BLaER1 (cell line): ENCODE data around the gene SCARB1.

Experiments used
- H3K27ac ChIP-seq: shearing (Covaris generic); formaldehyde crosslinking; 2 replicates; pipeline ENCODE4 v1.8.1; 2022
- H3K27me3 ChIP-seq: shearing (Covaris generic); formaldehyde crosslinking; 2 replicates; pipeline ENCODE4 v1.8.1; 2022
- H3K36me3 ChIP-seq: shearing (Covaris generic); formaldehyde crosslinking; 2 replicates; pipeline ENCODE4 v1.8.1; 2022
- H3K4me1 ChIP-seq: shearing (Covaris generic); formaldehyde crosslinking; 2 replicates; pipeline ENCODE4 v1.8.1; 2022
- H3K4me2 ChIP-seq: shearing (Covaris generic); formaldehyde crosslinking; 2 replicates; pipeline ENCODE4 v1.8.1; 2022
- H3K4me3 ChIP-seq: shearing (Covaris generic); formaldehyde crosslinking; 2 replicates; pipeline ENCODE4 v1.8.1; 2022
- H3K9ac ChIP-seq: shearing (Covaris generic); formaldehyde crosslinking; 2 replicates; pipeline ENCODE4 v1.8.1; 2022
- H3K9me3 ChIP-seq: shearing (Covaris generic); formaldehyde crosslinking; 2 replicates; pipeline ENCODE4 v1.8.1; 2022
- H4K20me1 ChIP-seq: shearing (Covaris generic); formaldehyde crosslinking; 2 replicates; pipeline ENCODE4 v1.8.1; 2022
- Cebpa-rat ChIP-seq: shearing (Covaris generic); IDR thresholded peaks from 2 replicates; pipeline ENCODE4 v1.8.1; 2022

The SCARB1 gene

DNA sequence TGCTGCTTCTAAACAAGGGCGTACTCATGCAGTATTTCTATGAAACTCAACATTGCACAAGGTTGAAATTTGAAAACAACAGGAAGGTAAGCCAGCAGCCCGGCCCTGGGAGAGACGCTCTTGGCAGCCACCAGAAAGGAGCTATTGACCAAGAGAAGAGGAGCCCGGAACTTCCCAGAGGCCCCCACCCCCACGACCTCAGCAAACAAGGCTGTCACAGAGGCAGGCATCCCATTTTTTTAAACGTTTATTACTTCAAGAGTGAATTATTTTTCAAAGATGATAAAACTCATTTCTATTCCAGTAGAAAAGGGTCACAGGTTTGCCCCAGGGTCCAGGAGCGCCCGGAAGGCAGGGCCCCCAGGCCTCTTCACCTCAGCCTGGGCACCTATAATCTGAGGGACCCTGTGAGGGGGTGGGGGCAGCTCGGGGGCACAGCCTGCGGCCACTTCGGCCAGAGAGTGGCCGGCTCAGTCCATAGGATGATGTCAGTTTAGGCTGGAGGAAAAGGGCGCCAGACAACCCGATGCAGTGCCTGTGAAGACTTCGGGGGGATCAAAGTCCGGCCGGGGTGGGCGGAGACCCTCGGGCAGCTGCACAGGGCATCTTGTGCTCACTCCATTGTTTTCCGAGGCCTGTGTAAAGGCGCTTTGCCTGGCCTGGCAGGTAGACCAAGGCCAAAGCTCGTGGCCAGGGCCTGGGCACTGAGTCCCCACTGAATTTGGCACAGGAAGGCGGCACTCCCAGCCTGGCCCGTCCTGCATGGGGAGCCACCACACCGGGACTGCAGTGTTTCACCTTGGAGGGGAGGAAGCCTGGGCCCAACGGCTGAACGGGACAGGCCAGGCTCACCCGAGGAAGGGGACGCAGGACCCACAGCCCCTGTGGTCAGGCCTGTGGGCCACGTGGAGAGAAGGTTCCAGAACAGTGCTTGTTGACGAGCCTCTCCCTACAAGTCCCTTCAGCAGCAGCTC lies 86.0 kb downstream of the SCARB1 start:
- H3K36me3 ChIP-seq: peaks cover 48% of the 10 kb centered on the region
- H3K4me2 ChIP-seq: no peak overlapping the region
- H3K4me3 ChIP-seq: no peak overlapping the region
- H3K4me1 ChIP-seq: peaks cover 61% of the 10 kb centered on the region
- no peak for TF ChIP-seq Cebpa-rat
- H3K27ac ChIP-seq: no peak overlapping the region
- no peak overlapping the region for H3K9ac ChIP-seq
- H3K27me3 ChIP-seq: no peaks in the 10 kb centered on the region
- H4K20me1 ChIP-seq: 0 out of 2 replicates have a peak, but pooled peaks cover 2% of the 10 kb centered on the region
- no peaks in the 10 kb centered on the region for H3K9me3 ChIP-seq

- peaks cover 58% of the 10 kb centered on the region for H3K4me1 ChIP-seq
- no peak overlapping the region; the same call in 1 of the 2 replicates for H3K27ac ChIP-seq
These were observed 87.5 kb downstream of the SCARB1 start for GRCh38 chr12:124776125-124776513.

DNA sequence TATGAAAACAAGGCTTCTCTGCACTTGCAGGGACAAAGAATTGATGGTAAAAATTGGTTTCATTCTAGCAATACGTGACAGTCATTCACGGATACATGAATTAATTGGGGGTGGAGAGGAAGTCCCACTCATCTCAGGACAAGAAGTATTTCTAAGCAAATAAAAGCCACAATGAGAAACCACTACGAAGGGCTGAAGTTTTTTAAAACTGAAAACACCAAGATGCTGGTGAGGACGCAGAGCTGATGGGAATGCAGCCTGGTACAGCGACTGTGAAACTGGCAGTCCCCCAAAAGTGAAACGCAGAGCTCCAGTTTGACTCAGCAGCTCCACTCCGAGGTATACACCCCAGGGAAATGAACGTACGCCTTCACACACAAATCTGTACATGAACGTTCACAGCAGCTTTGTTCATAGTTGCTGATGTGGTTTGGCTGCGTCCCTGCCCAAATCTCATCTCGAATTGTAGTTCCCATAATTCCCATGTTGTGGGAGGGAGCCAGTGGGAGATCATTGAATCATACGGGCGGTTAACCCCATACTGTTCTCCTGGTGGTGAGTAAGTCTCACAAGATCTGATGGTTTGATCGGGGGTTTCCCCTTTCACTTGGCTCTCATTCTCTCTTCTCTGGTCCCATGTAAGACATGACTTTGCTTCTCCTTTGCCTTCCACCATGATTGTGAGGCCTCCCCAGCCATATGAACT lies 89.0 kb downstream of the SCARB1 start:
- no peaks in the 10 kb centered on the region for H3K9me3 ChIP-seq
- peaks cover 17% of the 10 kb centered on the region for H3K36me3 ChIP-seq
- no peaks in the 10 kb centered on the region for H3K27me3 ChIP-seq
- no peak overlapping the region for H3K4me3 ChIP-seq
- H3K4me2 ChIP-seq: peak overlapping the region; percentile 65
- peaks cover 60% of the 10 kb centered on the region for H3K4me1 ChIP-seq
- H4K20me1 ChIP-seq: no peaks in the 10 kb centered on the region
- H3K27ac ChIP-seq: 0 out of 2 replicates have a peak overlapping the region, but pooled peaks have one; percentile 29
- no peak for TF ChIP-seq Cebpa-rat
- 0 out of 2 replicates have a peak overlapping the region, but pooled peaks have one; percentile 32 for H3K9ac ChIP-seq

More at GRCh38 chr12:124776125-124776513, 87.5 kb downstream of the SCARB1 start:
- peaks cover 32% of the 10 kb centered on the region for H3K36me3 ChIP-seq
- no peaks in the 10 kb centered on the region for H3K9me3 ChIP-seq
- no peak overlapping the region for H3K9ac ChIP-seq
- no peak overlapping the region for H3K4me3 ChIP-seq
- no peaks in the 10 kb centered on the region for H3K27me3 ChIP-seq
- no peaks in the 10 kb centered on the region for H4K20me1 ChIP-seq
- no peak for TF ChIP-seq Cebpa-rat
- H3K4me2 ChIP-seq: no peak overlapping the region

DNA sequence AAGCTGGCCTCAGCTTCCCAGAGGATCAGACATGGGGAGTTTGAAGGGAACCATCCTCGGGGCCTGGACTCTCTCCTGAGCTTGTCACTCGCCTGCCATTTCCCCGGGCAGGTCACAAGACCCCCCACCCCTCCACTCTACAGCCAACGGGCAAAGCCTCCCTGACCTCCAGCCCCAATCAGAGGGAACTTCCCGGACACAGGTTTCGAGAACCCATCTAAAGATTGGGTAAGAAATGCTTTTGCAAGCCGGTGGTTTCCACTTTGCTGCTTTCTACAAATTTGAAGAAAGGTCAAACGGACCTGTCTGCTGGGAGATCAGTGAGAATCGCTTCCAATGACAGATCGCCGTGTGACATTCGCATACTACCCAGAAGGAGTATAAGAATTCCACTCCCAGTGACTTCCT lies 89.6 kb downstream of the SCARB1 start:
- Histone ChIP-seq H3K9ac (no peak overlapping the region), H3K4me2 (peak overlapping the region; percentile 65), H3K4me1 (peaks cover 61% of the 10 kb centered on the region), H3K36me3 (peaks cover 12% of the 10 kb centered on the region), H3K27ac (no peak overlapping the region), H4K20me1 (no peaks in the 10 kb centered on the region), H3K9me3 (no peaks in the 10 kb centered on the region), H3K4me3 (no peak overlapping the region), H3K27me3 (no peaks in the 10 kb centered on the region)
- TF ChIP-seq Cebpa-rat: no peak

DNA sequence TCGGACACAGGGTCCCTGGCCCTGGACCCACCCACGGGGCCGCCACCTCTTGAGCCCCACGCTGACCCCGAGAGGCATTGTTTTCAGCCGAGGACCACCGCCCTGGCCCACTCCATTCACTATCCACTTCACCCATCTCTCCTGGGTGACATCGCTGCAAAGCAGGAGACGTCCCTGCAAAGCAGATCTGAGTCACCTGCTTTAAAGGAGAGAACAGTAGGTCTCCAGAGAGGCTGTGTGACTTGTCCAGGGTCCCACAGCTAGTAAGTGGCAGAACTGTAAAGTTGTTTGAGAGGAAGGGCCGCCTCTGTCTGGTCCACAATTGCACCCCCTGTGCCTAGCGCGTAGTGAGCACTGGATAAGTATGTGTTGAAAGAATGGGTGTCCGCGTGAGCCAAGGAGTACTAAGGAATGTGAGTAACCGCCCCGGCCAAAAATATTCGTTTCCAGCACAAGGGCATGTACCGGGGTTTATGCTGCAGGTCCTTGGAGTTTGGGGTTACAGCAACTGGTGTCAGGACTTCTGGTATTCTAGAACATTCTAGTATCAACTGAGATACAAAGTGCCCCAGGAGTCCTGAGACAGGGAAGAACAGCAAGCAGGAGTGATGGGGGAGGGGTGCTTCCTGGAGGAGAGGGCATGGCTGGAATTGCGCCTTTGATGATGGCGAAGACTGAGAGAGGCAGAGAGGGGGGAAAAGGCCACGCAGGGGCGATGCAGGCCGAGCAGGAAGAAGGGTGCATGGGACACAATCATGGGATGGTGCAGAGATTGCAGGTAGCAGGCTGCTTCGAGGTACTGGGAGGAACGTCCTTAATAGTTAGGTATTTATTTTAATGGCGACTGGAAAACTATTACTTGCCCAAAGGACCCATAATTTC lies 91.1 kb downstream of the SCARB1 start:
- H3K4me1 ChIP-seq: peaks cover 74% of the 10 kb centered on the region
- H3K27ac ChIP-seq: no peak overlapping the region

DNA sequence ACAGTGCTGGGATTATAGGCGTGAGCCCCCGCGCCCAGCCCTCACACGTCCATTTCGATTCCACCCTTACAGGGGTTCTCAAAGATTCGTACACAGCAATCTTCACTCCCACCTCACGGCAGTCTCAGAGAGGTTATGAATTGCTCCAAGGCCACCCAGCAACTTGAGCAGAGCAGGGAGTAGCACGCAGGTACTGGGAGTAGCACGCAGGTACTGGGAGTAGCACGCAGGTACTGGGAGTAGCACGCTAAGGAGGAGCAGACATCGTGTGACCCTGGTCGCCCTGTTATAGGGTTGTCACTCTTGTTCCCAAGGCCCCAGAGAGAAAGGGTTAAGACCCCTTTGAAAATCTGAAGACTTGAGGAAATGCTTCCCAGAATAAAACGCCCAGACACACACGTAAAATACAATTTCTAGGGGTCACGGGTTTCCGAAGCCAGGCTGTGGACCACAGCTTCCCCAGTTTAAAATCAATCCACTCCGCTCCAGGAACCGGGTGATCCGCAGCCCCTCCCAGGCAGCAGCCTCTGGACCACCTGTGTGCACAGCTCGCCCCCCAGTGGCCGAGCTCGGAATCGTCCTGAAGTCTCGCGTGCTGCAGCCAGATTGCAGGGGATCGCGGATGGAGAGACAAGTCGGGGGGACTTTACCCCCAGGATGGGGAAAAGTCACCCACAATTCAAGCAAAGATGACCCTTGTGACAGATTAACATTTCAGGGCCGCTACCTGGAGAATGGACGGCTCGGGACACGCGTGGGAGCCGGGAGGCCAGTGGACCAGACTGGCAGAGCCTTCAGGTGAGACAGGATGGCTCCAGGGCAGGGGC lies 92.0 kb downstream of the SCARB1 start:
- no peaks in the 10 kb centered on the region for H3K36me3 ChIP-seq
- peaks cover 81% of the 10 kb centered on the region for H3K4me1 ChIP-seq
- no peaks in the 10 kb centered on the region for H3K27me3 ChIP-seq
- H3K27ac ChIP-seq: no peak overlapping the region
- no peak overlapping the region for H3K9ac ChIP-seq
- no peak overlapping the region for H3K4me3 ChIP-seq
- TF ChIP-seq Cebpa-rat: no peak
- no peaks in the 10 kb centered on the region for H3K9me3 ChIP-seq
- H3K4me2 ChIP-seq: peak overlapping the region; percentile 65
- no peaks in the 10 kb centered on the region for H4K20me1 ChIP-seq

More for the DNA sequence above, 91.1 kb downstream of the SCARB1 start:
- no peaks in the 10 kb centered on the region for H3K36me3 ChIP-seq
- H3K27me3 ChIP-seq: no peaks in the 10 kb centered on the region
- H3K9me3 ChIP-seq: no peaks in the 10 kb centered on the region
- peak overlapping the region; percentile 65; the same call in 1 of the 2 replicates for H3K4me2 ChIP-seq
- no peak for TF ChIP-seq Cebpa-rat
- H3K9ac ChIP-seq: no peak overlapping the region
- H3K4me3 ChIP-seq: no peak overlapping the region
- no peaks in the 10 kb centered on the region for H4K20me1 ChIP-seq

GRCh38 chr12:124770728-124771127 lies 92.9 kb downstream of the SCARB1 start:
- peaks cover 81% of the 10 kb centered on the region for H3K4me1 ChIP-seq
- H3K27me3 ChIP-seq: no peaks in the 10 kb centered on the region
- H3K4me3 ChIP-seq: no peak overlapping the region
- no peak for TF ChIP-seq Cebpa-rat
- H4K20me1 ChIP-seq: no peaks in the 10 kb centered on the region
- peak overlapping the region; percentile 41 for H3K4me2 ChIP-seq
- no peaks in the 10 kb centered on the region for H3K9me3 ChIP-seq
- H3K9ac ChIP-seq: no peak overlapping the region; the same call in 1 of the 2 replicates
- no peaks in the 10 kb centered on the region for H3K36me3 ChIP-seq
- no peak overlapping the region for H3K27ac ChIP-seq

- Histone ChIP-seq H3K27ac (no peak overlapping the region), H3K4me1 (peaks cover 81% of the 10 kb centered on the region), H4K20me1 (no peaks in the 10 kb centered on the region)
These were observed 93.7 kb downstream of the SCARB1 start for GRCh38 chr12:124769881-124770512.

More at GRCh38 chr12:124769881-124770512, 93.7 kb downstream of the SCARB1 start:
- Histone ChIP-seq H3K36me3 (no peaks in the 10 kb centered on the region), H3K27me3 (no peaks in the 10 kb centered on the region), H3K9ac (no peak overlapping the region), H3K4me3 (no peak overlapping the region), H3K9me3 (peaks cover under 1% of the 10 kb centered on the region; the same call in 1 of the 2 replicates), H3K4me2 (peak overlapping the region; percentile 41)
- no peak for TF ChIP-seq Cebpa-rat
